CD14-positive monocyte (primary cell): ENCODE results near the gene PRCD. TPM values are rescaled to one million over a fixed set of nuclear protein-coding genes. Genes with fewer than 3 reads are reported as not detected.

Experiments used
- DNase-seq, 3 donors: peaks; one replicate each; pipeline ENCODE4 v3.0.0-alpha.2; 2011 to 2022
- H2AFZ ChIP-seq: 2 replicates; pipeline ENCODE4 v1.6.0; 2012; ENCODE audit warnings: mild to moderate bottlenecking, low read depth, low read length, inconsistent platforms; ENCODE audit not compliant: insufficient read depth, poor library complexity, severe bottlenecking
- H3K27ac ChIP-seq, 2 donors: 1 replicate in 1 of 2; 2 replicates in 1 of 2; pipeline ENCODE4 v1.5.1; 2012 to 2013; ENCODE audit warnings: low read length in 2 of 2, control low read depth in 1 of 2, inconsistent platforms in 1 of 2, low read depth in 1 of 2, mild to moderate bottlenecking in 1 of 2
- H3K27me3 ChIP-seq, 2 donors: one replicate each; pipeline versions ENCODE4 v1.6.0 to v1.6.1; 2011 to 2013; ENCODE audit warnings: low read length in 2 of 2; ENCODE audit not compliant: control insufficient read depth in 2 of 2, insufficient read depth in 2 of 2
- H3K36me3 ChIP-seq, 2 donors: replicated peaks in 1 of 2; 1 replicate in 1 of 2; 2 replicates in 1 of 2; pipeline versions ENCODE4 v1.5.1 to v1.6.1; 2012 to 2013; ENCODE audit warnings: low read length in 2 of 2, control low read depth in 1 of 2, inconsistent platforms in 1 of 2, mild to moderate bottlenecking in 1 of 2; ENCODE audit not compliant: insufficient read depth in 2 of 2, control insufficient read depth in 1 of 2
- H3K4me1 ChIP-seq, 2 donors: 1 replicate in 1 of 2; 2 replicates in 1 of 2; pipeline versions ENCODE4 v1.5.1 to v1.6.1; 2012 to 2013; ENCODE audit warnings: low read length in 2 of 2, control low read depth in 1 of 2, inconsistent platforms in 1 of 2, mild to moderate bottlenecking in 1 of 2, moderate library complexity in 1 of 2; ENCODE audit not compliant: insufficient read depth in 2 of 2, control insufficient read depth in 1 of 2
- H3K4me2 ChIP-seq: replicated peaks from 2 replicates; pipeline ENCODE3; 2012; ENCODE audit warnings: low read length, moderate library complexity, mild to moderate bottlenecking; ENCODE audit not compliant: poor library complexity, severe bottlenecking; ENCODE audit errors: extremely low read depth
- H3K4me3 ChIP-seq, 3 experiments: fragments of 200-600 bp in 1 of 3; sonication (generic) in 1 of 3; replicated peaks in 1 of 3; 1 replicate in 2 of 3; 2 replicates in 1 of 3; pipeline ENCODE4 v1.5.1; 2011 to 2013; ENCODE audit warnings: low read length in 3 of 3, mild to moderate bottlenecking in 3 of 3, control low read depth in 2 of 3, low read depth in 2 of 3, inconsistent platforms in 1 of 3, moderate library complexity in 1 of 3
- H3K79me2 ChIP-seq: 2 replicates; pipeline ENCODE4 v1.6.0; 2012; ENCODE audit warnings: mild to moderate bottlenecking, control low read depth, inconsistent platforms, low read length, moderate library complexity; ENCODE audit not compliant: insufficient read depth
- H3K9ac ChIP-seq: 2 replicates; pipeline ENCODE4 v1.6.0; 2017; ENCODE audit warnings: low read length, mild to moderate bottlenecking; ENCODE audit not compliant: insufficient read depth, poor library complexity, severe bottlenecking
- H3K9me3 ChIP-seq, 2 donors: replicated peaks in 1 of 2; 1 replicate in 1 of 2; 2 replicates in 1 of 2; pipeline versions ENCODE4 v1.5.1 to v1.6.1; 2012 to 2013; ENCODE audit warnings: low read length in 2 of 2, control low read depth in 1 of 2; ENCODE audit not compliant: control insufficient read depth in 1 of 2, insufficient read depth in 1 of 2
- H4K20me1 ChIP-seq: 2 replicates; pipeline ENCODE4 v1.6.0; 2012; ENCODE audit warnings: mild to moderate bottlenecking, low read length, control low read depth, moderate library complexity; ENCODE audit not compliant: insufficient read depth
- H3K27ac Mint-ChIP-seq, 7 donors: one replicate each; pipeline ENCODE4 v1.8.0; 2020; ENCODE audit warnings: mild to moderate bottlenecking in 7 of 7, mixed read lengths in 7 of 7, moderate library complexity in 6 of 7, inconsistent platforms in 2 of 7
- H3K27me3 Mint-ChIP-seq, 3 donors: one replicate each; pipeline ENCODE4 v1.8.0; 2021 to 2022; ENCODE audit warnings: low read depth in 3 of 3, mild to moderate bottlenecking in 3 of 3, mixed read lengths in 3 of 3, moderate library complexity in 3 of 3, inconsistent platforms in 1 of 3
- H3K36me3 Mint-ChIP-seq, 2 donors: one replicate each; pipeline ENCODE4 v1.8.0; 2020; ENCODE audit warnings: mixed read lengths in 2 of 2, inconsistent platforms in 1 of 2, mild to moderate bottlenecking in 1 of 2
- H3K4me1 Mint-ChIP-seq: one replicate; pipeline ENCODE4 v1.8.0; 2020; ENCODE audit warnings: mild to moderate bottlenecking, mixed read lengths
- H3K4me3 Mint-ChIP-seq, 2 donors: one replicate each; pipeline ENCODE4 v1.8.0; 2020; ENCODE audit warnings: mild to moderate bottlenecking in 2 of 2, mixed read lengths in 2 of 2, moderate library complexity in 1 of 2
- H3K9me3 Mint-ChIP-seq, 7 donors: one replicate each; pipeline ENCODE4 v1.8.0; 2020 to 2022; ENCODE audit warnings: mixed read lengths in 7 of 7, mild to moderate bottlenecking in 6 of 7, moderate library complexity in 6 of 7, inconsistent platforms in 2 of 7
- WGBS: methylation state at CpG from one replicate; pipeline ENCODE4 v1.1.5; 2013; ENCODE audit warnings: missing lambda C conversion rate; ENCODE audit not compliant: insufficient coverage; 5-methylcytosine and 5-hydroxymethylcytosine counted together
- intact Hi-C, 2 donors: fragments of 100-400 bp; cut with micrococcal nuclease; formaldehyde crosslinking; loops; one replicate each; pipeline versions ENCODE4 v1.15.0 to v1.15.1; 2023
- polyA plus RNA-seq, 3 donors: library from polyadenylated mRNA; depleted of rRNA in 1 of 3; unstranded in 2 of 3; stranded (reverse) in 1 of 3; fragments of 300-500 nt in 2 of 3; fragments of >200 nt in 1 of 3; fragmentation: Illumina TruSeq in 2 of 3; gene quantifications; 1 replicate in 2 of 3; 2 replicates in 1 of 3; pipeline ENCODE4 v1.2.3, GENCODE V29; 2012 to 2021
- TF ChIP-seq, protein P1 (sequence below): fragments of 200-600 bp; IDR thresholded peaks from one replicate; pipeline ENCODE4 v1.8.0; 2022; ENCODE audit warnings: antibody characterized with exemption, mild to moderate bottlenecking

Gene PRCD
- polyA plus RNA-seq, 3 donors = not detected

DNA sequence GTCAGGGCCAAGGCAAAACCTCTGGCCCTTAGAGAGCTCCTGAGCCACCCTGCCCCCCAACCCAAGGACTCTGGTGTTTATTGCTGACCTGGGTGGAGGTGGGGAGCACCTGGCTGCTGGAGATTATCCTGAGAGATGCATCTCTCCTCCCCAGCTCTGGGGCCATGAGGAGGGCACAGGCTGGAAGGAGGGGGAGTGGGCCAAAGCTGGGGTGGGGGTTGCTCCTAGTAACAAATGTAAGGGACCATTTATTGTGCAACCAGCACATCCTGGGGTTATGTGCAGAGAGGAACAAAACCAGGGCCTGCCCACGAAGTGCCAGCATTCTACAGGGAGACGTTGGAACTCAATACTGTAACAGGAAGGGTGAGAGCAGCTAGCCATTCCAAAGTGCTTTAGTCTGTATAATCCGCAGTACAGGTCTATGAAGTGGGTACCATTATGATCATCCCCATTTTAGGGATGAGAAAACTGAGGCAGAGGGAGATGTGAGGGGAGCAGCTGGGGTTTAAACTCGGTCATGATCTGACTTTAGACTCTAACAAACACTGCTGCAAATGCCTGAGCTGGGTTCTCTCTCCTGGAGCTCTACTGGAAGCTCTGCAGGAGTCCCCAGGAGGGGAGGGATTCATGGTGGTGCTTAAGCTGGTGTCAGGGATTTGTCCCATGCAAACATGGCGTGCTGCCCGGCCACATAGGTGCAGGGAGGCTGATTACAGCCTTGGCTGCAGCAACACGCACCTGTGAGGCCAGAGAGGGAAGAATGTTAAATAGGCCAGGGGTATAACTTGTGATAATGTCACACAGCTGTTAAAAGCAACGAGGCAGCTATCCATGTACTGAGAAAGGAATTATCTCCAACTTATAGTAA lies 37.3 kb upstream of the PRCD start:
- H3K9me3 ChIP-seq = no peaks in the 10 kb centered on the region
- peaks cover 66 to 73% of the 10 kb centered on the region in 2 donors for H3K4me1 ChIP-seq
- no peaks in the 10 kb centered on the region for H4K20me1 ChIP-seq
- Mint-ChIP-seq H3K27ac (peak overlapping the region; percentile 95 to 99 (median 98)), H3K27me3 (peaks cover 1 to 5% (median 4%) of the 10 kb centered on the region in 3 donors), H3K4me1 (peaks cover 69% of the 10 kb centered on the region), H3K4me3 (peak overlapping the region; percentile 35 to 51), H3K9me3 (no peaks in the 10 kb centered on the region), H3K36me3 (peaks cover 19 to 22% of the 10 kb centered on the region in 2 donors)
- TF ChIP-seq, protein P1, sequence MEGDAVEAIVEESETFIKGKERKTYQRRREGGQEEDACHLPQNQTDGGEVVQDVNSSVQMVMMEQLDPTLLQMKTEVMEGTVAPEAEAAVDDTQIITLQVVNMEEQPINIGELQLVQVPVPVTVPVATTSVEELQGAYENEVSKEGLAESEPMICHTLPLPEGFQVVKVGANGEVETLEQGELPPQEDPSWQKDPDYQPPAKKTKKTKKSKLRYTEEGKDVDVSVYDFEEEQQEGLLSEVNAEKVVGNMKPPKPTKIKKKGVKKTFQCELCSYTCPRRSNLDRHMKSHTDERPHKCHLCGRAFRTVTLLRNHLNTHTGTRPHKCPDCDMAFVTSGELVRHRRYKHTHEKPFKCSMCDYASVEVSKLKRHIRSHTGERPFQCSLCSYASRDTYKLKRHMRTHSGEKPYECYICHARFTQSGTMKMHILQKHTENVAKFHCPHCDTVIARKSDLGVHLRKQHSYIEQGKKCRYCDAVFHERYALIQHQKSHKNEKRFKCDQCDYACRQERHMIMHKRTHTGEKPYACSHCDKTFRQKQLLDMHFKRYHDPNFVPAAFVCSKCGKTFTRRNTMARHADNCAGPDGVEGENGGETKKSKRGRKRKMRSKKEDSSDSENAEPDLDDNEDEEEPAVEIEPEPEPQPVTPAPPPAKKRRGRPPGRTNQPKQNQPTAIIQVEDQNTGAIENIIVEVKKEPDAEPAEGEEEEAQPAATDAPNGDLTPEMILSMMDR = no peak
- H3K4me3 ChIP-seq = peak overlapping the region in 1 of 3 experiments; percentile 97
- H3K4me2 ChIP-seq = peak overlapping the region; percentile 100
- peaks cover 4 to 12% of the 10 kb centered on the region in 2 donors for H3K36me3 ChIP-seq
- H3K9ac ChIP-seq = peak overlapping the region; percentile 99
- DNase-seq = peak in 2 of 3 donors; percentile 40 to 55
- peak overlapping the region; percentile 85 to 97 for H3K27ac ChIP-seq
- 44% methylated on average over 5 of the region's 8 CpGs for WGBS
- intact Hi-C loops = loop anchor here in 1 of 2 donors (10.0 kb wide), 2 partner anchors 118 to 212 kb away; partner anchors contain the start of genes MXRA7 and SPHK1
- peaks cover 37% of the 10 kb centered on the region for H3K79me2 ChIP-seq
- no peaks in the 10 kb centered on the region for H3K27me3 ChIP-seq
- no peak overlapping the region for H2AFZ ChIP-seq

DNA sequence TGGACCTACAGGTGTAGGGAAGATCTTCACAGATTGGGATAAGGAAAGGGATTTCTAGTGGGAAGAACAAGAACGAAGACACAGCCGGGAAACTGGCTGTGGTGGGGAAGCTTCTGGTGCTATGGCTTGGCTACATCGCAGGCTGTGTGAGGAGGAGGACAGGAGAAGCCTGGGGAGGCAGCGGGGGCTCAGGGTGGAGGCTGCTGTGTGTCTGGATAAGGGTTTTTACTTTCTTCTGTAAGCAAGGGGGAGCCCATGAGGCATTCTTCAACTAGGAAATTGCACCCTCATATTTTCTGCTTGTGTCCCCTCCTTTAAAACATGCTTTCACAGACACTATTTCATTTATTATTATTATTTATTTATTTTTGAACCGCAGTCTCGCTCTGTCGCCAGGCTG lies 35.7 kb upstream of the PRCD start:
- TF ChIP-seq, protein P1 = peak; percentile 47
- peaks cover 5 to 8% of the 10 kb centered on the region in 2 donors for H3K36me3 Mint-ChIP-seq
- peak in 2 of 3 donors; percentile 48 for DNase-seq
- peaks cover 5 to 10% (median 9%) of the 10 kb centered on the region in 3 donors for H3K27me3 Mint-ChIP-seq
- Histone ChIP-seq H3K4me3 (no peak overlapping the region), H3K4me1 (peaks cover 50 to 58% of the 10 kb centered on the region in 2 donors), H3K27me3 (no peaks in the 10 kb centered on the region), H2AFZ (no peak overlapping the region), H3K36me3 (no peaks in the 10 kb centered on the region), H3K9ac (no peak overlapping the region), H3K27ac (peak overlapping the region in 1 of 2 donors; percentile 13), H3K4me2 (no peak overlapping the region), H4K20me1 (no peaks in the 10 kb centered on the region), H3K9me3 (no peaks in the 10 kb centered on the region), H3K79me2 (peaks cover 22% of the 10 kb centered on the region)
- intact Hi-C loops = loop anchor here in 1 of 2 donors (10.0 kb wide), 2 partner anchors 119 to 211 kb away; partner anchors contain the start of genes MXRA7 and SPHK1
- H3K9me3 Mint-ChIP-seq = no peaks in the 10 kb centered on the region
- H3K4me1 Mint-ChIP-seq = peaks cover 53% of the 10 kb centered on the region
- WGBS = 42% methylated on average over 3 of the region's 7 CpGs
- peak overlapping the region in 1 of 2 donors; percentile 35 for H3K4me3 Mint-ChIP-seq
- H3K27ac Mint-ChIP-seq = peak overlapping the region; percentile 19 to 92 (median 37)
